Measurements from ENCODE around the gene MSL2.

DNA sequence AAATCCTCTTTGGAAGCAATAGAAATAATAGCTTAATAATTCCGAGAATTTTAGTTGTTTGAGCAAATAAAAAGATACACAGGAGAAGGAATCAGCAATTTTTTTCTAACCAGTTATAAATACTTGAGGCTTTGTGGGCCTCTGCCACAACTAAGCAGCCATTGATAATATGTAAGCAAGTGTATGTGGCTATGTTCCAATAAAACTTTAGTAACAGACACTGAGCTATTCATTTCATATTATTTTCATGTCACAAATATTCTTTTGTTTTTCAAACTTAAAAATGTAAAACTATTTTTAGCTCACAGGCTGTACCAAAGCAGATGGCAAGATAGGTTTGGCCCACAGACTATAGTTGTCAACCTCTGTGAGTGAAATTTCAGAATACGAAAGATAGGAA, 85.7 kb downstream of the MSL2 start:
- TF ChIP-seq, protein P1, sequence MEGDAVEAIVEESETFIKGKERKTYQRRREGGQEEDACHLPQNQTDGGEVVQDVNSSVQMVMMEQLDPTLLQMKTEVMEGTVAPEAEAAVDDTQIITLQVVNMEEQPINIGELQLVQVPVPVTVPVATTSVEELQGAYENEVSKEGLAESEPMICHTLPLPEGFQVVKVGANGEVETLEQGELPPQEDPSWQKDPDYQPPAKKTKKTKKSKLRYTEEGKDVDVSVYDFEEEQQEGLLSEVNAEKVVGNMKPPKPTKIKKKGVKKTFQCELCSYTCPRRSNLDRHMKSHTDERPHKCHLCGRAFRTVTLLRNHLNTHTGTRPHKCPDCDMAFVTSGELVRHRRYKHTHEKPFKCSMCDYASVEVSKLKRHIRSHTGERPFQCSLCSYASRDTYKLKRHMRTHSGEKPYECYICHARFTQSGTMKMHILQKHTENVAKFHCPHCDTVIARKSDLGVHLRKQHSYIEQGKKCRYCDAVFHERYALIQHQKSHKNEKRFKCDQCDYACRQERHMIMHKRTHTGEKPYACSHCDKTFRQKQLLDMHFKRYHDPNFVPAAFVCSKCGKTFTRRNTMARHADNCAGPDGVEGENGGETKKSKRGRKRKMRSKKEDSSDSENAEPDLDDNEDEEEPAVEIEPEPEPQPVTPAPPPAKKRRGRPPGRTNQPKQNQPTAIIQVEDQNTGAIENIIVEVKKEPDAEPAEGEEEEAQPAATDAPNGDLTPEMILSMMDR (IDR thresholded peaks at IDR 0.05; ENCODE audit: low read depth, low read length), result no peak
- TF ChIP-seq EZH2phosphoT487 (IDR thresholded peaks at IDR 0.05; ENCODE audit: low read depth), result no peak
